ENCODE measurements around the gene MBD5.

MBD5 gene

DNA sequence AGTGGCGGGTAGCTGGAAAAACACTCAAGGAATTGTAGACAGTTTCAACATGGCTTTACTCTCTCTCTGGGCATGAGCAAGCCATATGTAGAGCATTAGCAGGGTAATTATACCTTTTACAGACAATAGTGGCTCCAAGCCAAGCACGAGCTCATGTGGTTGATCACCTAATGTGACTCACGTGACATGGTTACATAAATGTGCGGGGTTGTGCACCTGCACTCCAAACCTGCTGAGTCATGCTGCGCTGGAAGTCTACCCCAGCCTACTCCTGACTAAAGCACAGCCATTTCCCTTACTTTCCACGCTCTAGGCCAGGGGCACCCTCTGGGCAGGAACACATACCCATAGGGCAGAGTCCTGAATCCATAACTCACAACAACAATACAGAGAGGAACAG lies 232.8 kb downstream of the MBD5 start:
- TF ChIP-seq, protein P1, sequence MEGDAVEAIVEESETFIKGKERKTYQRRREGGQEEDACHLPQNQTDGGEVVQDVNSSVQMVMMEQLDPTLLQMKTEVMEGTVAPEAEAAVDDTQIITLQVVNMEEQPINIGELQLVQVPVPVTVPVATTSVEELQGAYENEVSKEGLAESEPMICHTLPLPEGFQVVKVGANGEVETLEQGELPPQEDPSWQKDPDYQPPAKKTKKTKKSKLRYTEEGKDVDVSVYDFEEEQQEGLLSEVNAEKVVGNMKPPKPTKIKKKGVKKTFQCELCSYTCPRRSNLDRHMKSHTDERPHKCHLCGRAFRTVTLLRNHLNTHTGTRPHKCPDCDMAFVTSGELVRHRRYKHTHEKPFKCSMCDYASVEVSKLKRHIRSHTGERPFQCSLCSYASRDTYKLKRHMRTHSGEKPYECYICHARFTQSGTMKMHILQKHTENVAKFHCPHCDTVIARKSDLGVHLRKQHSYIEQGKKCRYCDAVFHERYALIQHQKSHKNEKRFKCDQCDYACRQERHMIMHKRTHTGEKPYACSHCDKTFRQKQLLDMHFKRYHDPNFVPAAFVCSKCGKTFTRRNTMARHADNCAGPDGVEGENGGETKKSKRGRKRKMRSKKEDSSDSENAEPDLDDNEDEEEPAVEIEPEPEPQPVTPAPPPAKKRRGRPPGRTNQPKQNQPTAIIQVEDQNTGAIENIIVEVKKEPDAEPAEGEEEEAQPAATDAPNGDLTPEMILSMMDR (IDR thresholded peaks at IDR 0.05), result no peak
- no peak overlapping the region for H3K27ac Mint-ChIP-seq
- DNase-seq, result no peak
- H3K4me1 Mint-ChIP-seq, result no peaks in the 10 kb centered on the region
- peaks cover 5% of the 10 kb centered on the region for H3K27me3 Mint-ChIP-seq (ENCODE audit: low read depth, poor library complexity)
- H3K4me3 Mint-ChIP-seq, result no peak overlapping the region
- peaks cover 37% of the 10 kb centered on the region for H3K9me3 Mint-ChIP-seq
- H3K36me3 Mint-ChIP-seq (ENCODE audit: low read depth), result peaks cover 76% of the 10 kb centered on the region

- TF ChIP-seq, protein P1 (IDR thresholded peaks at IDR 0.05), result no peak
- Mint-ChIP-seq H3K27me3 (ENCODE audit: low read depth, poor library complexity) (peaks cover 11% of the 10 kb centered on the region), H3K27ac (no peak overlapping the region), H3K9me3 (peaks cover 57% of the 10 kb centered on the region), H3K4me1 (no peaks in the 10 kb centered on the region), H3K4me3 (no peak overlapping the region), H3K36me3 (ENCODE audit: low read depth) (peaks cover 93% of the 10 kb centered on the region)
- no peak for DNase-seq
These were observed 235.0 kb downstream of the MBD5 start for GRCh38 chr2:148255929-148256328.

DNA sequence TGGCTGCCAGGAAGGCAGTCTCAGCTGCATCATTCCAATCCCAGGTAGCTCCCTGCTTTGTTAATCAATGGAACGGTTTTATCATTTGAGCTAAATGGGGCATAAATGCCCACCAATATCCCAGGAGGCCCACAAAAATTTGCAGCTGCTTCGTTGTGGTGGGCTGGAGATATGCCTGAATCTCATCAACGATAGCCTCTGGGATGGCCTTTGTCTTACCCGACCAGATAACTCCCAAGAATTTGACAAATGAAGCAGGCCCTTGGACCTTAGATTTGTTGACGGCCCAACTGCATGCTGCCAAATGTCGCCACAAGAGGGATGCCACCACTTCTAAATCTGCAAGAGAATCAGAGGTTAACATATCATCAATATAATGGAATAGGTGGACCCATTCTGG lies 236.4 kb downstream of the MBD5 start:
- no peaks in the 10 kb centered on the region for H3K4me1 Mint-ChIP-seq
- H3K36me3 Mint-ChIP-seq (ENCODE audit: low read depth), result peaks cover 85% of the 10 kb centered on the region
- TF ChIP-seq, protein P1 (IDR thresholded peaks at IDR 0.05), result no peak
- H3K9me3 Mint-ChIP-seq, result peaks cover 48% of the 10 kb centered on the region
- peaks cover 11% of the 10 kb centered on the region for H3K27me3 Mint-ChIP-seq (ENCODE audit: low read depth, poor library complexity)
- H3K4me3 Mint-ChIP-seq, result no peak overlapping the region
- no peak for DNase-seq
- H3K27ac Mint-ChIP-seq, result no peak overlapping the region

- Mint-ChIP-seq H3K4me3 (no peak overlapping the region), H3K9me3 (peaks cover 42% of the 10 kb centered on the region), H3K36me3 (ENCODE audit: low read depth) (peaks cover 77% of the 10 kb centered on the region), H3K4me1 (no peaks in the 10 kb centered on the region), H3K27ac (no peak overlapping the region), H3K27me3 (ENCODE audit: low read depth, poor library complexity) (peaks cover 11% of the 10 kb centered on the region)
- no peak for DNase-seq
- TF ChIP-seq, protein P1 (IDR thresholded peaks at IDR 0.05), result no peak
These were observed 237.2 kb downstream of the MBD5 start for GRCh38 chr2:148258124-148258523.

DNA sequence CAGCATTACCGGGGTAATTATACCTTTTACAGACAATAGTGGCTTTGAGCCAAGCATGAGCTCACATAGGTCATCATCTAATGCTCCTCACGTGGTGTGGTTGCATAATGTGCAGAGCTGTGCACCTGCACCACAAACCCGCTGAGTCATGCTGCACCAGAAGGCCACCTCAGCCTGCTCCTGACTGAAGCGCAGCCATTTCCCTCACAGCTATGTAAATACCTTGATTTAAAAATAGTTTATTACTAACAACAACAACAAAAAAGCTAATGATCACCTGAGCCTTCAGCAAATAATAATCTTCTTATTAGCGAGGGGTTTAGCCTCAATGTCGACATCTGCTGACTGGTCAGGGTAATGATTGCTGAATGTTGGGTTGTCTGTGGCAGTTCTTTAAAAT lies 238.8 kb downstream of the MBD5 start:
- TF ChIP-seq, protein P1 (IDR thresholded peaks at IDR 0.05), result no peak
- no peaks in the 10 kb centered on the region for H3K4me1 Mint-ChIP-seq
- H3K4me3 Mint-ChIP-seq, result no peak overlapping the region
- no peak overlapping the region for H3K27ac Mint-ChIP-seq
- H3K27me3 Mint-ChIP-seq (ENCODE audit: low read depth, poor library complexity), result peaks cover 6% of the 10 kb centered on the region
- peaks cover 61% of the 10 kb centered on the region for H3K36me3 Mint-ChIP-seq (ENCODE audit: low read depth)
- DNase-seq, result no peak
- peaks cover 28% of the 10 kb centered on the region for H3K9me3 Mint-ChIP-seq

DNA sequence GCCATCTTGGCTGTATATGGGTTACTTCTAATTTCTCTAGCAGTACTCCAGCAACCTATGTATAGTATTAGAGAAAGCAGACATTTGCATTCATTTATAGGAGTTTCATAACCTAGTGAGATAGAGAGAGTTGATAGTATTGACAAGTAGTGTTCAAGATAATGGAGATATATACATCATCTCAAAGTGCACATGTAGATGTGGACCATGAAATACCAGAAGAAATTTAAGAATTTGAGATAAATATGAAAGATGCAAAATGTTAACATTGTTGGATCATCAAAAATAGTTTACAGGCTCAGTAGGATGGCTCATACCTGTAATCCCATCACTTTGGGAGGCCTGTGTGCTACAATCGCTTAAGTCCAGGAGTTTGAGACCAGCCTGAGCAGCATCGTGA lies 243.0 kb downstream of the MBD5 start:
- H3K9me3 Mint-ChIP-seq, result peaks cover 17% of the 10 kb centered on the region
- H3K27ac Mint-ChIP-seq, result no peak overlapping the region
- no peak overlapping the region for H3K4me3 Mint-ChIP-seq
- peaks cover 5% of the 10 kb centered on the region for H3K27me3 Mint-ChIP-seq (ENCODE audit: low read depth, poor library complexity)
- TF ChIP-seq, protein P1 (IDR thresholded peaks at IDR 0.05), result no peak
- H3K4me1 Mint-ChIP-seq, result no peaks in the 10 kb centered on the region
- DNase-seq, result no peak
- peaks cover 21% of the 10 kb centered on the region for H3K36me3 Mint-ChIP-seq (ENCODE audit: low read depth)
